ENCODE data around the gene MSI1. TPM values are rescaled to one million over a fixed set of nuclear protein-coding genes. Genes with fewer than 3 reads are reported as not detected.

Gene MSI1
- total and polyA plus RNA-seq, 10 of the 15 experiments (the other 5 are each of a cell fraction or from before 2014, with no cell fraction given) = 0.04 TPM; not detected in 9

- ChIA-PET CTCF (interaction anchor here (0.8 to 1.7 kb wide), 6 partner anchors 12 to 227 kb away, joined by 3 to 4 read pairs (median 3); partner anchors contain the start of gene POP5), POLR2A (interaction anchor here (0.6 kb wide), 2 partner anchors 143 to 289 kb away, joined by 4 read pairs; no protein-coding TSS in a partner anchor), SMC1A (ENCODE audit: uncharacterized antibody, unreplicated experiment) (interaction anchor here (0.8 to 1.3 kb wide), 2 partner anchors 13 to 75 kb away, joined by 3 read pairs; no protein-coding TSS in a partner anchor), RAD21 (ENCODE audit: unreplicated experiment) (interaction anchor here (0.8 kb wide), 1 partner anchor 126 kb away, joined by 3 read pairs; no protein-coding TSS in a partner anchor)
- Histone ChIP-seq H3K9me3 (replicated peaks; ENCODE audit: control insufficient read depth, insufficient read depth, low read length) (no peaks in the 10 kb centered on the region), H3K4me1 (ENCODE audit: control insufficient read depth, insufficient read depth, low read length) (no peaks in the 10 kb centered on the region), H3K4me2 (ENCODE audit: control insufficient read depth, insufficient read depth) (no peak overlapping the region), H2AFZ (ENCODE audit: control insufficient read depth, low read depth, low read length) (no peak overlapping the region), H3K27me3 (replicated peaks in 1 of 2; ENCODE audit: control insufficient read depth in 2 of 2, insufficient read depth in 2 of 2, low read length in 1 of 2) (0 out of 4 replicates have a peak, but pooled peaks cover 0 to 1% of the 10 kb centered on the region in 2 experiments), H3K4me3 (no peak overlapping the region), H3K9ac (ENCODE audit: control insufficient read depth, insufficient read depth, low read length) (no peak overlapping the region), H3K79me2 (ENCODE audit: control insufficient read depth, insufficient read depth, low read length) (no peaks in the 10 kb centered on the region), H3K27ac (ENCODE audit: control insufficient read depth, insufficient read depth) (no peak overlapping the region), H4K20me1 (ENCODE audit: control insufficient read depth, insufficient read depth) (no peaks in the 10 kb centered on the region), H3K36me3 (ENCODE audit: control insufficient read depth in 2 of 2, insufficient read depth in 2 of 2, low read length in 1 of 2) (no peaks in the 10 kb centered on the region)
- no TSS peak for BruUV-seq (replicated peaks)
- DNase-seq (ENCODE audit: low read depth, low spot score) (no peak), FAIRE-seq (no peak), ATAC-seq (no peak)
- intact Hi-C loops (cut with micrococcal nuclease; ENCODE audit: unreplicated experiment) = no loop called here
- TF ChIP-seq, protein P1, sequence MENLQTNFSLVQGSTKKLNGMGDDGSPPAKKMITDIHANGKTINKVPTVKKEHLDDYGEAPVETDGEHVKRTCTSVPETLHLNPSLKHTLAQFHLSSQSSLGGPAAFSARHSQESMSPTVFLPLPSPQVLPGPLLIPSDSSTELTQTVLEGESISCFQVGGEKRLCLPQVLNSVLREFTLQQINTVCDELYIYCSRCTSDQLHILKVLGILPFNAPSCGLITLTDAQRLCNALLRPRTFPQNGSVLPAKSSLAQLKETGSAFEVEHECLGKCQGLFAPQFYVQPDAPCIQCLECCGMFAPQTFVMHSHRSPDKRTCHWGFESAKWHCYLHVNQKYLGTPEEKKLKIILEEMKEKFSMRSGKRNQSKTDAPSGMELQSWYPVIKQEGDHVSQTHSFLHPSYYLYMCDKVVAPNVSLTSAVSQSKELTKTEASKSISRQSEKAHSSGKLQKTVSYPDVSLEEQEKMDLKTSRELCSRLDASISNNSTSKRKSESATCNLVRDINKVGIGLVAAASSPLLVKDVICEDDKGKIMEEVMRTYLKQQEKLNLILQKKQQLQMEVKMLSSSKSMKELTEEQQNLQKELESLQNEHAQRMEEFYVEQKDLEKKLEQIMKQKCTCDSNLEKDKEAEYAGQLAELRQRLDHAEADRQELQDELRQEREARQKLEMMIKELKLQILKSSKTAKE (IDR thresholded peaks at IDR 0.05; ENCODE audit: low read depth, poor library complexity, severe bottlenecking) = no peak
- TF ChIP-seq NFXL1 (IDR thresholded peaks at IDR 0.05; ENCODE audit: borderline replicate concordance) (no peak), NR2F1 (conservative IDR thresholded peaks at IDR 0.05) (no peak), STAT1 (conservative IDR thresholded peaks at IDR 0.05) (no peak), NBN (IDR thresholded peaks at IDR 0.05) (no peak), CBFB (IDR thresholded peaks at IDR 0.05; ENCODE audit: low read depth) (no peak)
- TF ChIP-seq, protein P2, sequence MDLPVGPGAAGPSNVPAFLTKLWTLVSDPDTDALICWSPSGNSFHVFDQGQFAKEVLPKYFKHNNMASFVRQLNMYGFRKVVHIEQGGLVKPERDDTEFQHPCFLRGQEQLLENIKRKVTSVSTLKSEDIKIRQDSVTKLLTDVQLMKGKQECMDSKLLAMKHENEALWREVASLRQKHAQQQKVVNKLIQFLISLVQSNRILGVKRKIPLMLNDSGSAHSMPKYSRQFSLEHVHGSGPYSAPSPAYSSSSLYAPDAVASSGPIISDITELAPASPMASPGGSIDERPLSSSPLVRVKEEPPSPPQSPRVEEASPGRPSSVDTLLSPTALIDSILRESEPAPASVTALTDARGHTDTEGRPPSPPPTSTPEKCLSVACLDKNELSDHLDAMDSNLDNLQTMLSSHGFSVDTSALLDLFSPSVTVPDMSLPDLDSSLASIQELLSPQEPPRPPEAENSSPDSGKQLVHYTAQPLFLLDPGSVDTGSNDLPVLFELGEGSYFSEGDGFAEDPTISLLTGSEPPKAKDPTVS (IDR thresholded peaks at IDR 0.05; ENCODE audit: low read depth, low read length) = no peak
- in situ Hi-C loops (cut with MboI) = no loop called here
- WGBS (ENCODE audit: insufficient coverage, insufficient replicate concordance, low lambda C conversion rate, missing lambda C conversion rate) = 31% methylated on average over 4 of the region's 4 CpGs
Observed at GRCh38 chr12:120353556-120354317, 15.2 kb downstream of the MSI1 start.

Measured in GM12878 (cell line).